Heart right ventricle (tissue), 16 donors: Measurements from ENCODE around the gene COL4A6. TPM values are rescaled to one million over a fixed set of nuclear protein-coding genes. Genes with fewer than 3 reads are reported as not detected.
A peak's percentile ranks its signal among the peaks of the same experiment; 100 is the strongest.

Experiments used
- ATAC-seq, 8 donors: fragments of 200-7000 bp; cut with Tn5 transposase; one replicate each; pipeline ENCODE4 v1.9.1; 2020; ENCODE audit warnings: mild to moderate bottlenecking in 8 of 8, moderate library complexity in 8 of 8, moderate number of reproducible peaks in 1 of 8
- DNase-seq, 2 donors: peaks; one replicate each; pipeline ENCODE4 v3.0.0-alpha.2; 2020
- H3K27ac ChIP-seq, 10 donors: fragments of 200-600 bp; sonication (generic) in 2 of 10; one replicate each; pipeline versions ENCODE4 v1.5.0 to v1.8.0; 2020 to 2022; ENCODE audit warnings: mild to moderate bottlenecking in 3 of 10
- H3K27me3 ChIP-seq, 7 donors: fragments of 200-600 bp; one replicate each; pipeline ENCODE4 v1.8.0; 2021 to 2022; ENCODE audit warnings: mild to moderate bottlenecking in 2 of 7
- H3K36me3 ChIP-seq, 9 donors: fragments of 200-600 bp; sonication (generic) in 1 of 9; one replicate each; pipeline versions ENCODE4 v1.5.0 to v1.8.0; 2020 to 2022; ENCODE audit warnings: mild to moderate bottlenecking in 2 of 9
- H3K4me1 ChIP-seq, 9 donors: fragments of 200-600 bp; sonication (generic) in 1 of 9; one replicate each; pipeline versions ENCODE4 v1.5.0 to v1.8.0; 2020 to 2022; ENCODE audit warnings: mild to moderate bottlenecking in 4 of 9
- H3K4me3 ChIP-seq, 10 donors: fragments of 200-600 bp; sonication (generic) in 2 of 10; one replicate each; pipeline versions ENCODE4 v1.5.0 to v1.8.0; 2020 to 2022; ENCODE audit warnings: mild to moderate bottlenecking in 7 of 10, moderate library complexity in 2 of 10
- H3K9me3 ChIP-seq, 11 donors: fragments of 200-600 bp in 10 of 11; sonication (generic) in 2 of 11; one replicate each; pipeline versions ENCODE4 v1.5.0 to v1.8.0; 2013 to 2022; ENCODE audit warnings: mild to moderate bottlenecking in 2 of 11, control low read depth in 1 of 11, moderate library complexity in 1 of 11
- CTCF ChIP-seq, 9 donors: fragments of 200-600 bp; sonication (generic) in 2 of 9; IDR thresholded peaks; one replicate each; pipeline versions ENCODE4 v1.5.0 to v1.8.0; 2021 to 2022; ENCODE audit warnings: antibody characterized with exemption in 9 of 9, mild to moderate bottlenecking in 5 of 9, moderate library complexity in 1 of 9
- WGBS, 2 donors: extraction: QIAGEN DNeasy Blood & Tissue Kit; methylation state at CpG; one replicate each; pipeline ENCODE4 v1.1.7; 2013; ENCODE audit warnings: inconsistent platforms in 1 of 2; 5-methylcytosine and 5-hydroxymethylcytosine counted together
- intact Hi-C, 10 donors: fragments of 100-400 bp; cut with DNase I; formaldehyde crosslinking; loops; one replicate each; pipeline versions ENCODE4 v1.11.1 to v1.14.2; 2022
- polyA plus RNA-seq, 2 donors: library from polyadenylated mRNA; stranded (reverse); fragments of 200-250 nt; gene quantifications; one replicate each; pipeline ENCODE4 v1.2.3, GENCODE V29; 2013
- total RNA-seq, 10 donors: library from RNA; stranded (reverse); fragmentation: NEBNext Ultra II Directional in 3 of 10; extraction: Animal tissue kit (Norgen Biotek cat#: 25700) in 3 of 10; gene quantifications; one replicate each; pipeline versions ENCODE4 v1.2.1 to v1.2.4, GENCODE V29; 2021 to 2023
- donor health status: Arrhythmogenic right ventricular cardiomyopathy.
- donor health status: ischemic (EF 13 %, LVEDD 7.1; RV severe dilation, severe dysfunction).
- donor health status: healthy with polysubstance abuse.
- donor health status: DM: no; HTN: yes; CAD: no.
- donor health status: DM: no; HTN: no; CAD: no.
- donor health status: ischemic (EF 25% LVEDD 6.9; RV normal size, moderate dysfunction).
- donor health status: ischemic (EF 25% LVEDD 5.7; RV mildly dilated, moderate dysfunction).
- donor health status: healthy.
- donor health status: DM: yes; HTN: yes; CAD: no.
- donor health status: Ischemic cardiomyopathy.
- donor health status: ischemic (EF 35%, LVEDD 5.7; RV mildly dilated, moderate dysfunction).
- donor health status: nonischemic (EF 11% LVEDD 7.7; RV severe dilation, severe dysfunction).
- donor health status: DM: yes; HTN: yes; CAD: no.
- donor health status: PGD.
- donor health status: ischemic (EF 29% LVEDD 5.4; RV normal size, mild dysfunction).
- donor health status: nonischemic (EF 23%, LVEDD 6.1; RV moderate dilation, normal function).

Gene COL4A6
- total and polyA plus RNA-seq, 12 donors: 1.7 to 10.8 (median 7.6) TPM

GRCh38 chrX:108219949-108220601 lies 218.1 kb downstream of the COL4A6 start:
- intact Hi-C loops: loop anchor here in 7 of 10 donors (5.0 to 10.0 kb wide), 4 partner anchors 75 to 317 kb away; no protein-coding TSS in a partner anchor
- Histone ChIP-seq H3K9me3 (no peaks in the 10 kb centered on the region), H3K4me3 (no peak overlapping the region), H3K27me3 (peaks cover 0 to 62% (median 0%) of the 10 kb centered on the region in 7 donors), H3K27ac (no peak overlapping the region), H3K4me1 (peaks cover 0 to 8% (median 0%) of the 10 kb centered on the region in 9 donors), H3K36me3 (no peaks in the 10 kb centered on the region)
- TF ChIP-seq CTCF (IDR thresholded peaks at IDR 0.05): no peak
- DNase-seq (no peak), ATAC-seq (no peak)
- 79 to 85% methylated on average over 5 of the region's 5 CpGs for WGBS, 2 donors

- H3K4me3 ChIP-seq: no peak overlapping the region
- peak overlapping the region in 3 of 10 donors; percentile 13 to 62 (median 22) for H3K27ac ChIP-seq
- no peak for TF ChIP-seq CTCF (IDR thresholded peaks at IDR 0.05)
- 41 to 52% methylated on average over 2 to 3 of the region's 3 CpGs for WGBS, 2 donors
- DNase-seq (peak; percentile 10 to 33), ATAC-seq (peak in 7 of 8 donors; percentile 59 to 82 (median 67))
- no peaks in the 10 kb centered on the region for H3K36me3 ChIP-seq
- intact Hi-C loops: no loop called here
- H3K9me3 ChIP-seq: no peaks in the 10 kb centered on the region
- no peaks in the 10 kb centered on the region for H3K4me1 ChIP-seq
- H3K27me3 ChIP-seq: peaks cover 0 to 68% (median 0%) of the 10 kb centered on the region in 7 donors
These were observed 220.3 kb downstream of the COL4A6 start for GRCh38 chrX:108217876-108218275.

GRCh38 chrX:108216919-108217571 lies 221.2 kb downstream of the COL4A6 start:
- intact Hi-C loops: no loop called here
- H3K27ac ChIP-seq: peak overlapping the region in 3 of 10 donors; percentile 13 to 62 (median 22)

More at GRCh38 chrX:108216919-108217571, 221.2 kb downstream of the COL4A6 start:
- Histone ChIP-seq H3K4me1 (no peaks in the 10 kb centered on the region), H3K36me3 (no peaks in the 10 kb centered on the region), H3K4me3 (no peak overlapping the region), H3K27me3 (peaks cover 0 to 76% (median 0%) of the 10 kb centered on the region in 7 donors), H3K9me3 (no peaks in the 10 kb centered on the region)
- DNase-seq (no peak), ATAC-seq (peak; percentile 34 to 79 (median 61))
- WGBS, 2 donors: 68 to 69% methylated on average over 3 of the region's 3 CpGs
- TF ChIP-seq CTCF (IDR thresholded peaks at IDR 0.05): no peak
